HG03139 (cell line): ENCODE measurements around the gene EFCAB9.

Experiments used
- ATAC-seq: cut with Tn5 transposase; IDR thresholded peaks from one replicate; pipeline ENCODE4 v1.9.1; 2021; ENCODE audit not compliant: unreplicated experiment

EFCAB9 gene

GRCh38 chr5:172165465-172165864, 28.5 kb upstream of the EFCAB9 start:
- no peak for ATAC-seq

- ATAC-seq = no peak
Observed at GRCh38 chr5:172166030-172166826, 27.7 kb upstream of the EFCAB9 start.

DNA sequence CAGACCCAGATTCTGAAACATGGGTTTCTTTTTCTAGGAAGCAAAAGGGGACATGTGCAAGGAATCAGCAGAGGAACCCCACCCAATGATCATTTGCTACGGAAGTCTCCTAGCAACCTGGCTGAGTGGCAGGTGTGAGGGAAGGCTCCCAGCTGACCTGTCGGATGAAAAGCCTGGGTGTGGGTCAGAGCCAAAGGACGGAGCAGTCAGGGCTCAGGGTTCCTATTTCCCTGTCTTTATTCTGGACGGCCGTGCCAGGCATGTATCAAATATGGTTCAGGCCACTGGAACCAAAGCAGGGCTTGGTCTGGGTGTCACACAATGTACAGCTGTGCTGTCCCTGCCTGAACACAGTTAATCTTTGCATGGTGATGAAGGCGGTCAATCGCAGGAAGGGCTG, 26.1 kb upstream of the EFCAB9 start:
- ATAC-seq = no peak

- no peak for ATAC-seq
Observed at GRCh38 chr5:172168311-172168710, 25.7 kb upstream of the EFCAB9 start.

GRCh38 chr5:172169216-172169615, 24.8 kb upstream of the EFCAB9 start:
- ATAC-seq = no peak

- no peak for ATAC-seq
Observed at GRCh38 chr5:172170251-172170701, 23.7 kb upstream of the EFCAB9 start.

DNA sequence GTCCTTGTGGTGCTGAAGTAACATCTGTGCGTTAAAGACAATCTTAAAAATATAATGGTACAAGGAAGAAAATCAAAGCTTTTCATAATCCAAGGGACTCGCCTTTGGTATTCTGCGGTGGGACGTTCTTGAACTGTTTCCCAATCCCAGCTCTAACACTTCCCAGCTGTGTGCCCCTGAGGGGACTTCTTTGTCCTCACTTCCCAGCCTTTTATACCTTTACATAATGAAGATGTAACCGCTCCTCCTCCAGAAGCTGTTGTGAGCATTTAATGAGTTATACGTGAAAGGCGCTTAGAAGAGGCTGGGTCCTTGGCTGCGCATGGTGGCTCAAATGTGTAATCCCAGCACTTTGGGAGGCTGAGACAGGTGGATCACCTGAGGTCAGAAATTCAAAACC, 22.9 kb upstream of the EFCAB9 start:
- ATAC-seq = no peak

GRCh38 chr5:172172912-172173563, 20.9 kb upstream of the EFCAB9 start:
- no peak for ATAC-seq

- no peak for ATAC-seq
Observed at GRCh38 chr5:172173564-172174153, 20.3 kb upstream of the EFCAB9 start.

DNA sequence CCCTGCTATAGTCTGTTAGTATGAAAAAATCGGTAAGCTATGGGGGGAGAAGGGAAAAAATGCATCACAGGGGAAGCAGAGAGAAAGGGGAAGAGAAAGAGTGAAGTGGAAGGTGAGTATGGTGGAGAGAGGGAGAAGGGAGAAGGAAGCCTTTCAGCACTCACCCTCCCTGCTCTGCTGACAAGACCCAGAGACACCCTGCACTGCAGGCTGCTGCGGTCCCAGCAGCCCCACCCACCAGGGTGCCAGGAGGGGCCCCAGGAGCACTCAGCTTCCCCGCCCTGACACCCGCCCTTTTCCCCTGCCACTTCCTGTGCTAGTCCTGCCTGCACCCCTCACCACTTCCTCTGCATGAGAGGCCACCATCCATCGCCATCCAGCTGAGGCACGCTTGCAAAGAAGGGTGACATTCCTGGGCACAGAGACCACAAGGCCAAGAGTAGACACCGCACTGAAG, 18.7 kb upstream of the EFCAB9 start:
- ATAC-seq = peak; percentile 50

DNA sequence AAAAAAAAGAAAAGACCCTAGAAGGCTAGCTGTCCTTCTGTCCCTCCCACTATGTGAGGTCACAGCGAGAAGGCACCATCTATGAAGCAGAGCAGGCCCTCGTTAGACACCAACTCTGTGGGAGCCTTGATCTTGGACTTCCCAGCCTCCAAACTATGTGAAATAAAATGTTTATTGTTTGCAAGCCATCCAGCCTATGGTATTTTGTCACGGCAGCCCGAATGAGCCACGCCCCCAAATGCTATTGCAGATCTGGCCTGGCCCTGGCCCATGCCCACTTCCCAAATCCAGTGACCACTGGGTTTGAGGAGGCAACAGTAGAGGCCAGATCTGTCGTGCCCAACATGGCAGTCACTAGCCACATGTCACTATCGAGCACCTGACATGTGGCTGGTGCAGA, 16.8 kb upstream of the EFCAB9 start:
- ATAC-seq = no peak

GRCh38 chr5:172178301-172178987, 15.5 kb upstream of the EFCAB9 start:
- ATAC-seq = no peak

GRCh38 chr5:172178991-172179989, 14.7 kb upstream of the EFCAB9 start:
- peak; percentile 33 for ATAC-seq

- no peak for ATAC-seq
Observed at GRCh38 chr5:172180936-172181335, 13.0 kb upstream of the EFCAB9 start.

DNA sequence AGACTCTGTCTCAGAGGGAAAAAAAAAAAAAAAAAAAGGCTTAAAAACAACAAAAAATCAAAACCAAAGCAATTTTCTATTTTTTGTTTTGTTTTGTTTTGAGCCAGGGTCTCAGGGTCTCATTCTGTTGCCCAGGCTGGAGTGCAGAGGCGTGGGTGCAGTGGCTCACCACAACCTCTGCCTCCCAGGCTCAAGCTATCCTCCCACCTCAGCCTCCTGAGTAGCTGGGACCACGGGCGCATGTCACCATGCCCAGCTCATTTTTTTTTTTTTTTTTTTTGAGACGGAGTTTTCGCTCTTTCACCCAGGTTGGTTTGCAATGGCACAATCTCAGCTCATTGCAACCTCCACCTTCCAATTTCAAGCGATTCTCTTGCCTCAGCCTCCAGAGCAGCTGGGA, 11.7 kb upstream of the EFCAB9 start:
- no peak for ATAC-seq

- ATAC-seq = no peak
Observed at GRCh38 chr5:172183881-172184280, 10.1 kb upstream of the EFCAB9 start.

DNA sequence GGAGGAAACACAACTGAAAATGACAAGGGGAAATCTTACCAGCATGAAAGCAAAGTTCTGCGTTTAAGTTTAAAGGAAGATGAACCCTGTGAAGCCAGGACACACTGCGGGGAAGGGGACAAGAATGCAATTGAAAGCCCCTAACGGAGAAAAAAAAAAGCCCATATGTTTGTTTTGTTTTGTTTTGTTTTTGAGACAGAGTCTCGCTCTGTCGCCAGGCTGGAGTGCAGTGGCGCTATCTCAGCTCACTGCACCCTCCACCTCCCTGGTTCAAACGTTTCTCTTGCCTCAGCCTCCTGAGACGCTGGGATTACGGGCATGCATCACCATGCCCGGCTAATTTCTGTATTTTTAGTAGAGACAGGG, 8.9 kb upstream of the EFCAB9 start:
- no peak for ATAC-seq

DNA sequence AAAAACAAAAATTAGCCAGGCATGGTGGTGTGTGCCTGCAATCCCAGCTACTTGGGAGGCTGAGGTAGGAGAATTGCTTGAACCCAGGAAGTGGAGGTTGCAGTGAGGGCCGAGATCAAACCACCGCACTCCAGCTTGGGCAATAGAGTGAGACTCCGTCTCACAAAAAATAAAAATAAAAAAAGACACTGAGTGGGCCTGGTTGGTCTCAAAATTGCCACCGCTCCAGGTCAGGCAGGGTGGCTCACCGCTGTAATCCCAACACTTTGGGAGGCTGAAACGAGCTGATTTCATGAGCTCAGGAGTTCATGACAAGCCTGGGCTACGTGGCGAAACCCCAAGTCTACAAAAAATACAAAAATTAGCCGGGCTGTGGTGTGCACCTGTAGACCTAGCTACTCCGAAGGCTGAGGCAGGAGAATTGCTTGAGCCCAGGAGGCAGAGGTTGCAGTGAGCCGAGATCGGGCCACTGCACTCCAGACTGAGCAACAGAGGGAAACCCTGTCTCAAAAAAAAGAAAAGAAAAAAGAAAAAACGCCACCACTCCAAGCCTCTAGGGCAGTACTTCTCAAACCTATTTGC, 7.8 kb upstream of the EFCAB9 start:
- ATAC-seq = no peak

- ATAC-seq = peak; percentile 25
Observed at GRCh38 chr5:172187118-172188032, 6.6 kb upstream of the EFCAB9 start.
